SU-DHL-6 (cell line): ENCODE measurements around the gene NOC2L.

Experiments
- H2AFZ ChIP-seq: fragments of 200-600 bp; sonication (generic); 2 replicates; pipeline ENCODE4 v1.6.1; 2014; ENCODE audit warnings: low read depth, mild to moderate bottlenecking, moderate library complexity, mixed read lengths, antibody characterized with exemption, low read length; ENCODE audit not compliant: severe bottlenecking
- H3F3A ChIP-seq: fragments of 200-600 bp; shearing (Covaris generic); 2 replicates; pipeline ENCODE4 v1.6.0; 2016; ENCODE audit warnings: antibody characterized with exemption, mild to moderate bottlenecking; ENCODE audit not compliant: insufficient read depth
- H3K27ac ChIP-seq: fragments of 200-600 bp; sonication (generic); 2 replicates; pipeline ENCODE4 v1.5.1; 2016; ENCODE audit warnings: low read depth, mild to moderate bottlenecking, low read length, moderate library complexity, mixed read lengths
- H3K27me3 ChIP-seq: fragments of 200-600 bp; sonication (generic), shearing (Covaris generic); 2 replicates; pipeline ENCODE4 v1.6.0; 2014; ENCODE audit warnings: mild to moderate bottlenecking, low read length
- H3K36me3 ChIP-seq: fragments of 200-600 bp; sonication (generic); 2 replicates; pipeline ENCODE4 v1.6.1; 2014; ENCODE audit warnings: mild to moderate bottlenecking, low read length, mixed read lengths
- H3K4me2 ChIP-seq: fragments of 300-600, 200-600 bp; shearing (Covaris generic), sonication (generic); 2 replicates; pipeline ENCODE4 v1.6.0; 2014; ENCODE audit warnings: low read length, low read depth, mild to moderate bottlenecking; ENCODE audit not compliant: poor library complexity, severe bottlenecking
- H3K4me3 ChIP-seq: fragments of 200-600 bp; sonication (generic); 2 replicates; pipeline ENCODE4 v1.5.1; 2014; ENCODE audit warnings: antibody characterized with exemption, low read length, mild to moderate bottlenecking, mixed read lengths; ENCODE audit not compliant: insufficient read depth, poor library complexity, severe bottlenecking
- H3K79me2 ChIP-seq: fragments of 200-600 bp; sonication (generic); 2 replicates; pipeline ENCODE4 v1.6.1; 2014; ENCODE audit warnings: mild to moderate bottlenecking, low read length, moderate library complexity; ENCODE audit not compliant: insufficient read depth
- H3K9ac ChIP-seq: fragments of 200-600 bp; sonication (generic); 2 replicates; pipeline ENCODE4 v1.7.0; 2014; ENCODE audit warnings: mild to moderate bottlenecking, low read length
- H3K9me2 ChIP-seq: fragments of 200-600 bp; sonication (generic); replicated peaks from 2 replicates; pipeline ENCODE4 v1.6.1; 2014; ENCODE audit warnings: low read length; ENCODE audit not compliant: insufficient read depth
- H3K9me3 ChIP-seq: fragments of 200-600 bp; sonication (generic); 2 replicates; pipeline ENCODE4 v1.6.1; 2014; ENCODE audit warnings: low read length, mixed read lengths; ENCODE audit not compliant: insufficient read depth
- H4K20me1 ChIP-seq: fragments of 200-600 bp; sonication (generic); 2 replicates; pipeline ENCODE4 v1.6.1; 2014; ENCODE audit warnings: low read depth, mild to moderate bottlenecking, antibody characterized with exemption, low read length, moderate library complexity, mixed read lengths
- CTCF ChIP-seq: fragments of 200-600 bp; sonication (generic); IDR thresholded peaks from one replicate; pipeline ENCODE4 v1.5.1; 2017; ENCODE audit warnings: antibody characterized with exemption, mild to moderate bottlenecking, low read length, moderate library complexity; ENCODE audit not compliant: insufficient read depth, poor library complexity, severe bottlenecking
- EZH2phosphoT487 ChIP-seq: fragments of 200-600 bp; sonication (generic), shearing (Covaris generic); conservative IDR thresholded peaks from 2 replicates; pipeline ENCODE4 v1.6.1; 2018; ENCODE audit warnings: mild to moderate bottlenecking, antibody characterized with exemption, low read length, moderate library complexity, mixed read lengths

Gene NOC2L

GRCh38 chr1:966704-967300 lies 7.7 kb upstream of the NOC2L start:
- no peaks in the 10 kb centered on the region for H3K27me3 ChIP-seq

DNA sequence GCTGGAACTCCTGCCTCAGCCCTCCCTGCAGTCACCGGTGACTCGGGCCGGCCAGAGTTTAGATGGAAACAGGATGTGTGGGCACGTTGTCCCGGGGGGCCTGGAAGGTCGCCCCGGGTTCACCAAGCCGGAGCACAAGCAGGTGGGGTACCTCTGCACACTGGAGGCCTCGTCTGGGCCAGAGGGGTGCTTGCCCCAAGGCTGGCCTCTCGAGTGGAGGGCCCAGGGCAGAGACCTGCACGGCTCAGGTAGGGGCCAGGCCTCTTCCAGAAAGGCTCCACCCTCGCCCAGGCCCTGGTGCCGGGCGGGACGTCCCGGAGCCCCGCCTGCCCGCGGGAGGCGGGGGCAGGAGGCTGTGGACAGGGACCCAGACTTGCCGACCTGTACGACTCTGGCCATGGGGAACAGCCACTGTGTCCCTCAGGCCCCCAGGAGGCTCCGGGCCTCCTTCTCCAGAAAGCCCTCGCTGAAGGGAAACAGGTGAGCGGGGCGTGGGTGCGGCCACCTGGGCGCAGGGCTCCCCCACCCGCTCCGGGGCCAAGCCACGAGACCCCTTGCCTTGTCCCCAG lies 7.2 kb upstream of the NOC2L start, which contains the start of gene PLEKHN1:
TSS of gene PLEKHN1 (plus strand) at position 348 of the 569 bp plus-strand sequence. CDS start at position 398, 50 bp downstream.
- TF ChIP-seq EZH2phosphoT487: no peak
- H3K4me2 ChIP-seq: peak within 1 kb of the TSS; percentile 52
- no peaks in the 10 kb centered on the region for H3K9me2 ChIP-seq
- H3K4me3 ChIP-seq: peak within 1 kb of the TSS; percentile 39
- no peaks in the 10 kb centered on the region for H3F3A ChIP-seq
- no peak within 1 kb of the TSS for H3K27ac ChIP-seq
- no peaks in the 10 kb centered on the region for H3K79me2 ChIP-seq
- no peaks in the 10 kb centered on the region for H3K36me3 ChIP-seq
- H2AFZ ChIP-seq: no peak within 1 kb of the TSS
- H4K20me1 ChIP-seq: no peaks in the 10 kb centered on the region
- H3K9me3 ChIP-seq: no peaks in the 10 kb centered on the region
- H3K9ac ChIP-seq: 0 out of 2 replicates have a peak within 1 kb of the TSS, but pooled peaks have one; percentile 1
- H3K27me3 ChIP-seq: no peaks in the 10 kb centered on the region

More at GRCh38 chr1:966704-967300, 7.7 kb upstream of the NOC2L start:
- H2AFZ ChIP-seq: no peak overlapping the region
- peak overlapping the region; percentile 39 for H3K4me3 ChIP-seq
- H3K79me2 ChIP-seq: no peaks in the 10 kb centered on the region
- H3K27ac ChIP-seq: no peak overlapping the region
- H3K9me3 ChIP-seq: no peaks in the 10 kb centered on the region
- no peaks in the 10 kb centered on the region for H4K20me1 ChIP-seq
- H3F3A ChIP-seq: no peaks in the 10 kb centered on the region
- peak overlapping the region; percentile 52 for H3K4me2 ChIP-seq
- H3K9ac ChIP-seq: 0 out of 2 replicates have a peak overlapping the region, but pooled peaks have one; percentile 1
- no peaks in the 10 kb centered on the region for H3K36me3 ChIP-seq
- TF ChIP-seq EZH2phosphoT487 (no peak), CTCF (no peak)
- no peaks in the 10 kb centered on the region for H3K9me2 ChIP-seq

GRCh38 chr1:965526-966134 lies 6.6 kb upstream of the NOC2L start:
- Histone ChIP-seq H3K9ac (no peak overlapping the region), H3F3A (no peaks in the 10 kb centered on the region), H3K4me3 (no peak overlapping the region), H3K9me3 (no peaks in the 10 kb centered on the region), H3K79me2 (no peaks in the 10 kb centered on the region), H3K4me2 (no peak overlapping the region), H3K36me3 (no peaks in the 10 kb centered on the region), H4K20me1 (no peaks in the 10 kb centered on the region), H3K9me2 (no peaks in the 10 kb centered on the region), H3K27me3 (no peaks in the 10 kb centered on the region), H2AFZ (no peak overlapping the region), H3K27ac (no peak overlapping the region)
- TF ChIP-seq CTCF: no peak
- no peak for TF ChIP-seq EZH2phosphoT487
